Activated CD8-positive, alpha-beta memory T cell treated with anti-CD3 and anti-CD28 coated beads for 4 hours (primary cell): ENCODE data around the gene PFKFB3.
A peak's percentile ranks its signal among the peaks of the same experiment; 100 is the strongest.
"Not testable (repeated sequence)": the region's sequence is repeated elsewhere in the genome, so short reads cannot be mapped to it uniquely, and the experiment has no call there.

Experiments used
- DNase-seq, 2 donors: peaks; one replicate each; pipeline ENCODE4 v3.0.0-alpha.2; 2020; ENCODE audit warnings: low read depth in 2 of 2

Gene PFKFB3

GRCh38 chr10:6272126-6272525 is 69.4 kb downstream of the PFKFB3 start:
- no peak for DNase-seq

- DNase-seq = no peak
These were observed 70.6 kb downstream of the PFKFB3 start for GRCh38 chr10:6273351-6273750.

- DNase-seq = no peak
These were observed 71.3 kb downstream of the PFKFB3 start for GRCh38 chr10:6274040-6274439.

- no peak for DNase-seq
These were observed 71.8 kb downstream of the PFKFB3 start for GRCh38 chr10:6274484-6274883.

GRCh38 chr10:6275022-6275997 is 72.6 kb downstream of the PFKFB3 start:
- DNase-seq = peak; percentile 76 to 84

- no peak for DNase-seq
These were observed 73.6 kb downstream of the PFKFB3 start for GRCh38 chr10:6276356-6276755.

GRCh38 chr10:6278519-6279120 is 75.9 kb downstream of the PFKFB3 start:
- no peak for DNase-seq

GRCh38 chr10:6279540-6280267 is 77.0 kb downstream of the PFKFB3 start:
- DNase-seq = no peak

- no peak for DNase-seq
These were observed 77.6 kb downstream of the PFKFB3 start for GRCh38 chr10:6280291-6280690.

- DNase-seq = no peak
These were observed 79.8 kb downstream of the PFKFB3 start for GRCh38 chr10:6282454-6282958.

GRCh38 chr10:6283655-6284054 is 80.9 kb downstream of the PFKFB3 start:
- DNase-seq = no peak

- DNase-seq = not testable (repeated sequence)
These were observed 87.9 kb downstream of the PFKFB3 start for GRCh38 chr10:6290621-6291020.

GRCh38 chr10:6292741-6293151 is 90.0 kb downstream of the PFKFB3 start:
- DNase-seq = no peak

GRCh38 chr10:6296425-6296824 is 93.7 kb downstream of the PFKFB3 start:
- DNase-seq = not testable (repeated sequence)

- no peak for DNase-seq
These were observed 94.1 kb downstream of the PFKFB3 start for GRCh38 chr10:6296828-6297251.

GRCh38 chr10:6297522-6297921 is 94.8 kb downstream of the PFKFB3 start:
- DNase-seq = no peak

- no peak for DNase-seq
These were observed 95.2 kb downstream of the PFKFB3 start for GRCh38 chr10:6297951-6298381.

- DNase-seq = no peak
These were observed 95.7 kb downstream of the PFKFB3 start for GRCh38 chr10:6298428-6298827.

GRCh38 chr10:6299234-6299633 is 96.5 kb downstream of the PFKFB3 start:
- no peak for DNase-seq

GRCh38 chr10:6299743-6300105 is 97.0 kb downstream of the PFKFB3 start:
- no peak for DNase-seq

GRCh38 chr10:6300106-6300783 is 97.5 kb downstream of the PFKFB3 start:
- no peak for DNase-seq
